ENCODE data around the gene SLC7A14. TPM values are rescaled to one million over a fixed set of nuclear protein-coding genes. Genes with fewer than 3 reads are reported as not detected.

The SLC7A14 gene
- total RNA-seq, 3 donors from 2014 or later: 0.15 TPM; not detected in 2

DNA sequence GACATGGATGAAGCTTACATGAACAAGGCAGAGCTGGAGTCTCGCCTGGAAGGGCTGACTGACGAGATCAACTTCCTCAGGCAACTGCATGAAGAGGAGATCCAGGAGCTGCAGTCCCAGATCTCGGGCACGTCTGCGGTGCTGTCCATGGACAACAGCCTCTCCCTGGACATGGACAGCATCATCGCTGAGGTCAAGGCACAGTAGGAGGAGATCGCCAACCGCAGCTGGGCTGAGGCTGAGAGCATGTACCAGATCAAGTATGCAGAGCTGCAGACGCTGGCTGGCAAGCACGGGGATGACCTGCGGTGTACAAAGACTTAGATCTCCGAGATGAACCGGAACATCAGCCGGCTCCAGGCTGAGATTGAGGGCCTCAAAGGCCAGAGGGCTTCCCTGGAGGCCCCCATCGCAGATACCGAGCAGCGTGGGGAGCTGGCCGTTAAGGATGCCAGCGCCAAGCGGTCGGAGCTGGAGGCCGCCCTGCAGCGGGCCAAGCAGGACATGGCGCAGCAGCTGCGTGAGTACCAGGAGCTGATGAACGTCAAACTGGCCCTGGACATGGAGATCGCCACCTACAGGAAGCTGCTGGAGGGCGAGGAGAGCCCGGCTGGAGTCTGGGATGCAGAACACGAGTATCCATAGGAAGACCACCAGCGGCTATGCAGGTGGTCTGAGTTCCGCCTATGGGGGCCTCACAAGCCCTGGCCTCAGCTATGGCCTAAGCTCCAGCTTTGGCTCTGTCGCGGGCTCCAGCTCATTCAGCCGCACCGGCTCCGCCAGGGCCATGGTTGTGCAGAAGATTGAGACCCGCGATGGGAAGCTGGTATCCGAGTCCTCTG lies 89.6 kb downstream of the SLC7A14 start:
- intact Hi-C loops (cut with DNase I; ENCODE audit: low total_unique reads): no loop called here
- no peak for DNase-seq (ENCODE audit: low spot score in 2 of 2)
- no peaks in the 10 kb centered on the region for H3K9me3 ChIP-seq
- H3K4me1 ChIP-seq: no peaks in the 10 kb centered on the region
- TF ChIP-seq POLR2A (IDR thresholded peaks at IDR 0.05) (no peak), CTCF (IDR thresholded peaks at IDR 0.05) (no peak), POLR2AphosphoS5 (IDR thresholded peaks at IDR 0.05) (no peak)
- no peak overlapping the region for H3K4me3 ChIP-seq
- H3K36me3 ChIP-seq: no peaks in the 10 kb centered on the region
- H3K27ac ChIP-seq: peak overlapping the region in 1 of 2 donors; percentile 61
- H3K27me3 ChIP-seq: no peaks in the 10 kb centered on the region

DNA sequence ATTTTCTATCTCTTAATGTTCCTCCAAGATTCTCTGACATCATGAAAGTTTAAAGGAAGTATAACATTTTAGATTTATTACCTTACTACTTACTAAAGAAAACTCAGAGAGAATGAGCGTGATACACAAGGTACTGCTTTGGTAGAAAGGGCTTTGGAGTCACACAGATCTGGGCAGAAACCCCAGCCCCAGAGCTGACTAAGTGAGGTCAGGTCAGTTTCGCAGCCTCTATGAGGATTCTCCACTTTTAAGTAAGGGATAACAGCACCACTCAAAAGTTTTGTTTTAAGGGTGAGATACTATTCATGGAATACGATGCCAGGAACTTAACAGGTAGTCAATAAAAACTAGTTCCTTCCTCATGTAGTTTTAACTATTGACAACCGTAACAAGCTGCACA lies 91.1 kb downstream of the SLC7A14 start:
- DNase-seq (ENCODE audit: low spot score in 2 of 2): no peak
- H3K4me3 ChIP-seq: no peak overlapping the region
- no peaks in the 10 kb centered on the region for H3K27me3 ChIP-seq
- no peaks in the 10 kb centered on the region for H3K36me3 ChIP-seq
- TF ChIP-seq CTCF (IDR thresholded peaks at IDR 0.05): no peak
- TF ChIP-seq POLR2AphosphoS5 (IDR thresholded peaks at IDR 0.05): no peak
- no peak for TF ChIP-seq POLR2A (IDR thresholded peaks at IDR 0.05)
- H3K4me1 ChIP-seq: no peaks in the 10 kb centered on the region
- H3K9me3 ChIP-seq: no peaks in the 10 kb centered on the region
- intact Hi-C loops (cut with DNase I; ENCODE audit: low total_unique reads): no loop called here
- H3K27ac ChIP-seq: peak overlapping the region; percentile 52 to 61

DNA sequence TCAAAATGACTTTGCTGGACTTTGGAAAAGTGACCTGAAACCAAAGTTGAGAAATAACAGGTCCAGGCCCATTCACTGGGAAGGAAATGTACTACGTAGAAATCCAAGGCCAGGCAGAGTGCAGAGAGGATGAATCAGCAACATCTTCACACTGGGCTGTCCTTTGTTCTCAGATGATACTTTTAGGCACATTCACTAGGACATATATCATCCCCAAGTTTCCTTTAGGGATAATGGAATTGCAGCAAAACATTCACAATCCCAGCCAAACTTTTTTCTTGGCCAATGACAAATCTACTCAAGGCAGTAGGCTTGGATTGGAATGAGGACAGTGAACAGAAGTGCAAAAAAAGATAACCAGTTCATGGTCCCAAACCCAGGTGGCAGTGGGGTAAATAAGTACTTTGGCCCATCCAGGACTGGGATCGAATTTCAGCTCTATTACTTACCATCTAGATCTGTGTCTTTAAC lies 92.1 kb downstream of the SLC7A14 start:
- no peaks in the 10 kb centered on the region for H3K36me3 ChIP-seq
- peak overlapping the region; percentile 76 to 88 for H3K27ac ChIP-seq
- no peak for TF ChIP-seq POLR2A (IDR thresholded peaks at IDR 0.05)
- TF ChIP-seq POLR2AphosphoS5 (IDR thresholded peaks at IDR 0.05): peak in 1 of 3 donors; percentile 62
- intact Hi-C loops (cut with DNase I; ENCODE audit: low total_unique reads): no loop called here
- no peaks in the 10 kb centered on the region for H3K9me3 ChIP-seq
- H3K4me1 ChIP-seq: no peaks in the 10 kb centered on the region
- H3K27me3 ChIP-seq: no peaks in the 10 kb centered on the region
- no peak overlapping the region for H3K4me3 ChIP-seq
- DNase-seq (ENCODE audit: low spot score in 2 of 2): peak in 1 of 2 donors; percentile 35

DNA sequence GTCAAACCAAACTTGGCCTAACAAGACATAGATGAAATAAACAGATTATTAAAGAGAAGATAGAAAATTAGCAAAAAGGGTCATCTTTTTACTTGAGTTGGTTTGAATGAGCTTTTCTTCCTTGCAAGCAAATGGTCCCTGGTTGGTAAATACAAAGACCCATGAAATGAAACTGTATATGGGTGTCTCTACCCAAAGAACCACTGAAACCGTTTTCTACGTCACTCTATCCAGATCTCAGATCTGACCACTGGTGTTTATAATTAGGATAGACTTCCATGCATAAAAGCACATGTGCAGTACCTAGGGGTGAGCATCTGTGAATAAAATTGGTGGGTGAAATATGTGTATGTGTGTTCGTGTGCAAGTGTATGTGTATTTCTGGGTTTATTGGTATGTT lies 94.0 kb downstream of the SLC7A14 start:
- H3K4me3 ChIP-seq: no peak overlapping the region
- TF ChIP-seq POLR2A (IDR thresholded peaks at IDR 0.05): no peak
- TF ChIP-seq CTCF (IDR thresholded peaks at IDR 0.05): no peak
- no peak for TF ChIP-seq POLR2AphosphoS5 (IDR thresholded peaks at IDR 0.05)
- H3K36me3 ChIP-seq: no peaks in the 10 kb centered on the region
- no peak for DNase-seq (ENCODE audit: low spot score in 2 of 2)
- intact Hi-C loops (cut with DNase I; ENCODE audit: low total_unique reads): no loop called here
- H3K27ac ChIP-seq: peak overlapping the region; percentile 76 to 88
- H3K27me3 ChIP-seq: no peaks in the 10 kb centered on the region
- no peaks in the 10 kb centered on the region for H3K9me3 ChIP-seq
- H3K4me1 ChIP-seq: no peaks in the 10 kb centered on the region

GRCh38 chr3:170490828-170491560 lies 94.9 kb downstream of the SLC7A14 start:
- DNase-seq (ENCODE audit: low spot score in 2 of 2): no peak
- Histone ChIP-seq H3K4me3 (no peak overlapping the region), H3K4me1 (no peaks in the 10 kb centered on the region), H3K27ac (peak overlapping the region in 1 of 2 donors; percentile 88), H3K27me3 (no peaks in the 10 kb centered on the region), H3K9me3 (no peaks in the 10 kb centered on the region), H3K36me3 (no peaks in the 10 kb centered on the region)
- intact Hi-C loops (cut with DNase I; ENCODE audit: low total_unique reads): no loop called here
- no peak for TF ChIP-seq POLR2AphosphoS5 (IDR thresholded peaks at IDR 0.05)
- TF ChIP-seq POLR2A (IDR thresholded peaks at IDR 0.05): no peak
- no peak for TF ChIP-seq CTCF (IDR thresholded peaks at IDR 0.05)
